CD14-positive monocyte (primary cell): ENCODE results near the gene ARHGAP10. TPM values are rescaled to one million over a fixed set of nuclear protein-coding genes. Genes with fewer than 3 reads are reported as not detected.

Experiments used
- DNase-seq, 3 donors: peaks; one replicate each; pipeline ENCODE4 v3.0.0-alpha.2; 2011 to 2022
- H2AFZ ChIP-seq: 2 replicates; pipeline ENCODE4 v1.6.0; 2012; ENCODE audit warnings: mild to moderate bottlenecking, low read depth, low read length, inconsistent platforms; ENCODE audit not compliant: insufficient read depth, poor library complexity, severe bottlenecking
- H3K27ac ChIP-seq, 2 donors: 1 replicate in 1 of 2; 2 replicates in 1 of 2; pipeline ENCODE4 v1.5.1; 2012 to 2013; ENCODE audit warnings: low read length in 2 of 2, control low read depth in 1 of 2, inconsistent platforms in 1 of 2, low read depth in 1 of 2, mild to moderate bottlenecking in 1 of 2
- H3K27me3 ChIP-seq, 2 donors: one replicate each; pipeline versions ENCODE4 v1.6.0 to v1.6.1; 2011 to 2013; ENCODE audit warnings: low read length in 2 of 2; ENCODE audit not compliant: control insufficient read depth in 2 of 2, insufficient read depth in 2 of 2
- H3K36me3 ChIP-seq, 2 donors: replicated peaks in 1 of 2; 1 replicate in 1 of 2; 2 replicates in 1 of 2; pipeline versions ENCODE4 v1.5.1 to v1.6.1; 2012 to 2013; ENCODE audit warnings: low read length in 2 of 2, control low read depth in 1 of 2, inconsistent platforms in 1 of 2, mild to moderate bottlenecking in 1 of 2; ENCODE audit not compliant: insufficient read depth in 2 of 2, control insufficient read depth in 1 of 2
- H3K4me1 ChIP-seq, 2 donors: 1 replicate in 1 of 2; 2 replicates in 1 of 2; pipeline versions ENCODE4 v1.5.1 to v1.6.1; 2012 to 2013; ENCODE audit warnings: low read length in 2 of 2, control low read depth in 1 of 2, inconsistent platforms in 1 of 2, mild to moderate bottlenecking in 1 of 2, moderate library complexity in 1 of 2; ENCODE audit not compliant: insufficient read depth in 2 of 2, control insufficient read depth in 1 of 2
- H3K4me2 ChIP-seq: replicated peaks from 2 replicates; pipeline ENCODE3; 2012; ENCODE audit warnings: low read length, moderate library complexity, mild to moderate bottlenecking; ENCODE audit not compliant: poor library complexity, severe bottlenecking; ENCODE audit errors: extremely low read depth
- H3K4me3 ChIP-seq, 3 experiments: fragments of 200-600 bp in 1 of 3; sonication (generic) in 1 of 3; replicated peaks in 1 of 3; 1 replicate in 2 of 3; 2 replicates in 1 of 3; pipeline ENCODE4 v1.5.1; 2011 to 2013; ENCODE audit warnings: low read length in 3 of 3, mild to moderate bottlenecking in 3 of 3, control low read depth in 2 of 3, low read depth in 2 of 3, inconsistent platforms in 1 of 3, moderate library complexity in 1 of 3
- H3K79me2 ChIP-seq: 2 replicates; pipeline ENCODE4 v1.6.0; 2012; ENCODE audit warnings: mild to moderate bottlenecking, control low read depth, inconsistent platforms, low read length, moderate library complexity; ENCODE audit not compliant: insufficient read depth
- H3K9ac ChIP-seq: 2 replicates; pipeline ENCODE4 v1.6.0; 2017; ENCODE audit warnings: low read length, mild to moderate bottlenecking; ENCODE audit not compliant: insufficient read depth, poor library complexity, severe bottlenecking
- H3K9me3 ChIP-seq, 2 donors: replicated peaks in 1 of 2; 1 replicate in 1 of 2; 2 replicates in 1 of 2; pipeline versions ENCODE4 v1.5.1 to v1.6.1; 2012 to 2013; ENCODE audit warnings: low read length in 2 of 2, control low read depth in 1 of 2; ENCODE audit not compliant: control insufficient read depth in 1 of 2, insufficient read depth in 1 of 2
- H4K20me1 ChIP-seq: 2 replicates; pipeline ENCODE4 v1.6.0; 2012; ENCODE audit warnings: mild to moderate bottlenecking, low read length, control low read depth, moderate library complexity; ENCODE audit not compliant: insufficient read depth
- H3K27ac Mint-ChIP-seq, 7 donors: one replicate each; pipeline ENCODE4 v1.8.0; 2020; ENCODE audit warnings: mild to moderate bottlenecking in 7 of 7, mixed read lengths in 7 of 7, moderate library complexity in 6 of 7, inconsistent platforms in 2 of 7
- H3K27me3 Mint-ChIP-seq, 3 donors: one replicate each; pipeline ENCODE4 v1.8.0; 2021 to 2022; ENCODE audit warnings: low read depth in 3 of 3, mild to moderate bottlenecking in 3 of 3, mixed read lengths in 3 of 3, moderate library complexity in 3 of 3, inconsistent platforms in 1 of 3
- H3K36me3 Mint-ChIP-seq, 2 donors: one replicate each; pipeline ENCODE4 v1.8.0; 2020; ENCODE audit warnings: mixed read lengths in 2 of 2, inconsistent platforms in 1 of 2, mild to moderate bottlenecking in 1 of 2
- H3K4me1 Mint-ChIP-seq: one replicate; pipeline ENCODE4 v1.8.0; 2020; ENCODE audit warnings: mild to moderate bottlenecking, mixed read lengths
- H3K4me3 Mint-ChIP-seq, 2 donors: one replicate each; pipeline ENCODE4 v1.8.0; 2020; ENCODE audit warnings: mild to moderate bottlenecking in 2 of 2, mixed read lengths in 2 of 2, moderate library complexity in 1 of 2
- H3K9me3 Mint-ChIP-seq, 7 donors: one replicate each; pipeline ENCODE4 v1.8.0; 2020 to 2022; ENCODE audit warnings: mixed read lengths in 7 of 7, mild to moderate bottlenecking in 6 of 7, moderate library complexity in 6 of 7, inconsistent platforms in 2 of 7
- CTCF ChIP-seq: fragments of 200-600 bp; IDR thresholded peaks from one replicate; pipeline ENCODE4 v1.8.0; 2022; ENCODE audit warnings: antibody characterized with exemption, mild to moderate bottlenecking
- WGBS: methylation state at CpG from one replicate; pipeline ENCODE4 v1.1.5; 2013; ENCODE audit warnings: missing lambda C conversion rate; ENCODE audit not compliant: insufficient coverage; 5-methylcytosine and 5-hydroxymethylcytosine counted together
- intact Hi-C, 2 donors: fragments of 100-400 bp; cut with micrococcal nuclease; formaldehyde crosslinking; loops; one replicate each; pipeline versions ENCODE4 v1.15.0 to v1.15.1; 2023
- polyA plus RNA-seq, 3 donors: library from polyadenylated mRNA; depleted of rRNA in 1 of 3; unstranded in 2 of 3; stranded (reverse) in 1 of 3; fragments of 300-500 nt in 2 of 3; fragments of >200 nt in 1 of 3; fragmentation: Illumina TruSeq in 2 of 3; gene quantifications; 1 replicate in 2 of 3; 2 replicates in 1 of 3; pipeline ENCODE4 v1.2.3, GENCODE V29; 2012 to 2021

The ARHGAP10 gene
- polyA plus RNA-seq, 3 donors: 1.7 to 4.3 (median 3.0) TPM

DNA sequence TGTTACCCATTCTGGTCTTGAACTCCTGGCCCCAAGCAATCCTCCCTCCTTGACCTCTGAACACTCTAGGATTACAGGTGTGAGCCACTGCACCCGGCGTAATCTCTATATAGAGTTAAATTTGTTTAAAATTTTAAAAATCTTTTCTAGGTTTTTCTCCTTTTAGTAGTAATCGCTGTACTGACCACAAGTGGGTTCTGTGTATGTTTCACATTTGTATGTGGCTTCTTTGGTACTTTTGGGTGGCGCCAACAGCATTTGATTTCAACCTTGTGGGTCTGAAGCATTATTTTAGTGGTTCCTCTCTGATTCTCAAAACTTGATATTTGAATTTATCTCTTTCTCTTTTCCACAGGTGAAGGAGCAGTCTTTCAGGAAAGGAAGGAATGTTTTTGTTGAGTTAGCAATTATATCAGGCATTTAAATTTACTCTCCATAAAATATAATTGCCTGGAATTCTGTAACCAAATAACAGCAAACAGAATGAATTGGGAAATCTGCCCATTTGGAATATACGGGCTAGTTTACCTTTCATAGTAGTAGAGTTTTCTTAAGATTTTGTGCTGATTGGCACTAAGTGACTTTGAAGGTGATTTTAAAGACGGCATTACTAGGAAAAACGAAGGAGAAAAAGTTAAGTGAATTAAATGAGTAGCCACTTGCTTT is 29.5 kb downstream of the ARHGAP10 start:
- H3K9me3 Mint-ChIP-seq: no peaks in the 10 kb centered on the region
- no peak for TF ChIP-seq CTCF
- Histone ChIP-seq H3K27ac (no peak overlapping the region), H3K79me2 (no peaks in the 10 kb centered on the region), H4K20me1 (no peaks in the 10 kb centered on the region), H3K27me3 (no peaks in the 10 kb centered on the region), H3K9me3 (no peaks in the 10 kb centered on the region), H3K36me3 (no peaks in the 10 kb centered on the region), H3K9ac (no peak overlapping the region), H3K4me2 (no peak overlapping the region), H3K4me1 (no peaks in the 10 kb centered on the region), H2AFZ (no peak overlapping the region), H3K4me3 (no peak overlapping the region)
- no peaks in the 10 kb centered on the region for H3K4me1 Mint-ChIP-seq
- H3K27me3 Mint-ChIP-seq: no peaks in the 10 kb centered on the region
- no peak overlapping the region for H3K27ac Mint-ChIP-seq
- intact Hi-C loops: no loop called here
- H3K4me3 Mint-ChIP-seq: no peak overlapping the region
- no peak for DNase-seq
- no peaks in the 10 kb centered on the region for H3K36me3 Mint-ChIP-seq
- WGBS: 100% methylated on average over 1 of the region's 7 CpGs

GRCh38 chr4:147764337-147764736 is 32.4 kb downstream of the ARHGAP10 start:
- Histone ChIP-seq H3K4me2 (no peak overlapping the region), H3K27ac (no peak overlapping the region), H4K20me1 (no peaks in the 10 kb centered on the region), H3K9me3 (no peaks in the 10 kb centered on the region), H3K36me3 (no peaks in the 10 kb centered on the region), H3K27me3 (no peaks in the 10 kb centered on the region), H3K79me2 (no peaks in the 10 kb centered on the region), H3K4me3 (no peak overlapping the region), H2AFZ (no peak overlapping the region), H3K4me1 (peaks cover 0 to 7% of the 10 kb centered on the region in 2 donors), H3K9ac (no peak overlapping the region)
- Mint-ChIP-seq H3K4me3 (no peak overlapping the region), H3K36me3 (no peaks in the 10 kb centered on the region), H3K9me3 (no peaks in the 10 kb centered on the region), H3K27ac (no peak overlapping the region), H3K27me3 (no peaks in the 10 kb centered on the region), H3K4me1 (peaks cover 8% of the 10 kb centered on the region)
- DNase-seq: no peak
- intact Hi-C loops: no loop called here
- WGBS: 83% methylated on average over 6 of the region's 7 CpGs
- TF ChIP-seq CTCF: no peak
